ENCODE results near the gene UBE3C.
A peak's percentile ranks its signal among the peaks of the same experiment; 100 is the strongest.

Gene UBE3C

DNA sequence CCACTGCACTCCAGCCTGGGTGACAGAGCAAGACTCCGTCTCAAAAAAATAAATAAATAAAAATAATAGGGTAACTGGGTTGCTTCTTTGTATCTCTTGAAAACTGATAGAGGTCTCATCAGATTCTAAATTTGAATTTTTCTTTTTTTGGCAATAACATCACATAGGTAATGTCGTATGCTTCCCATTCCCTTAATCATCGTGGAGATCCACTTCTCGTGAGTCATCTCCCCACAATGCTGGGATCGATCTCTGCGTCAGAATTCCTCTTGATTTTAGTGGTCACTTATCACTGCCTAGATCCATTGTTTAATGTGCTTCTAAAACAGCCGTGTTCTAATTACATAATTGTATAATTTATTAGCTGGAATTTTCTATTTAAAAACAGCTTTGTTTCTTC is 127.5 kb downstream of the UBE3C start:
- peaks cover 1 to 14% (median 6%) of the 10 kb centered on the region in 10 experiments; a peak in 18 of 20 replicates for H3K4me1 ChIP-seq
- H4K20me1 ChIP-seq: peaks cover 0 to 10% (median 0%) of the 10 kb centered on the region in 11 experiments; a peak in 3 of 22 replicates
- no peaks in the 10 kb centered on the region for H3K27me3 ChIP-seq
- no peak overlapping the region for H3K4me3 ChIP-seq
- no peaks in the 10 kb centered on the region for H3K9me3 ChIP-seq (replicated peaks in 1 of 11)
- H3K4me2 ChIP-seq: no peak overlapping the region
- no peak for TF ChIP-seq Cebpa-rat (IDR thresholded peaks at IDR 0.05)
- H3K9ac ChIP-seq: no peak overlapping the region
- H3K27ac ChIP-seq: no peak overlapping the region
- peaks cover 77 to 100% (median 88%) of the 10 kb centered on the region in 11 experiments for H3K36me3 ChIP-seq

GRCh38 chr7:157267516-157267915 is 128.8 kb downstream of the UBE3C start:
- H4K20me1 ChIP-seq: peaks cover 0 to 12% (median 0%) of the 10 kb centered on the region in 11 experiments; a peak in 3 of 22 replicates
- TF ChIP-seq Cebpa-rat (IDR thresholded peaks at IDR 0.05): no peak
- H3K27me3 ChIP-seq: no peaks in the 10 kb centered on the region
- peaks cover 13 to 27% (median 19%) of the 10 kb centered on the region in 10 experiments for H3K4me1 ChIP-seq
- H3K9ac ChIP-seq: no peak overlapping the region
- no peak overlapping the region for H3K4me2 ChIP-seq
- no peaks in the 10 kb centered on the region for H3K9me3 ChIP-seq (replicated peaks in 1 of 11)
- no peak overlapping the region for H3K27ac ChIP-seq
- no peak overlapping the region for H3K4me3 ChIP-seq
- H3K36me3 ChIP-seq: peaks cover 74 to 88% (median 82%) of the 10 kb centered on the region in 11 experiments

DNA sequence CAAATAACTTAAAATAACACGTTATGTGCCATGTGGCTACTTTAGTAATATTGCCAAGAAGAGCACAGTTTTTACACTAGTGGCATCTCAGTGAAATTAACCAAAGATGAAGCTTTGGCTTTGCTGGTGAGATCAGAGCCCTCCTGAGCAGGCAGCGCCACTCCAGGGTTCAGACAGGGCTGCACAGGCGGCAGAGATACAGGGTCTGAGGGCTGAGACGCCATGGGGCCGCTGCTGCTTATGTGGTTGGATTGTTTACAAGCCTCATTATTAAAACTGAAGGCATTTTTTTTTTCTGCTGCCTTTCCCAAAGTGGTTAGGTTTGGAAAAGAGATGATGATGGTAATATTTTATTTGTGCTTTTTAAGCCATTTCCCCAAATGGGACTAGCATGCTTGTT is 129.2 kb downstream of the UBE3C start:
- H3K9ac ChIP-seq: no peak overlapping the region
- no peaks in the 10 kb centered on the region for H3K27me3 ChIP-seq
- peaks cover 13 to 31% (median 23%) of the 10 kb centered on the region in 10 experiments for H3K4me1 ChIP-seq
- no peak overlapping the region for H3K4me2 ChIP-seq
- no peaks in the 10 kb centered on the region for H3K9me3 ChIP-seq (replicated peaks in 1 of 11)
- H3K27ac ChIP-seq: no peak overlapping the region
- H4K20me1 ChIP-seq: peaks cover 0 to 12% (median 0%) of the 10 kb centered on the region in 11 experiments; a peak in 3 of 22 replicates
- peaks cover 69 to 84% (median 78%) of the 10 kb centered on the region in 11 experiments for H3K36me3 ChIP-seq
- no peak overlapping the region for H3K4me3 ChIP-seq
- no peak for TF ChIP-seq Cebpa-rat (IDR thresholded peaks at IDR 0.05)

- no peak overlapping the region for H3K27ac ChIP-seq
- no peaks in the 10 kb centered on the region for H3K9me3 ChIP-seq (replicated peaks in 1 of 11)
- H3K4me2 ChIP-seq: no peak overlapping the region
- H3K27me3 ChIP-seq: no peaks in the 10 kb centered on the region
- H3K36me3 ChIP-seq: peaks cover 63 to 78% (median 72%) of the 10 kb centered on the region in 11 experiments
- 0 out of 22 replicates have a peak overlapping the region, but pooled peaks of 1 of the 11 experiments have one; percentile 6 for H3K9ac ChIP-seq
- peaks cover 13 to 37% (median 29%) of the 10 kb centered on the region in 10 experiments for H3K4me1 ChIP-seq
- no peak for TF ChIP-seq Cebpa-rat (IDR thresholded peaks at IDR 0.05)
- no peak overlapping the region for H3K4me3 ChIP-seq
- peaks cover 0 to 13% (median 0%) of the 10 kb centered on the region in 11 experiments; a peak in 3 of 22 replicates for H4K20me1 ChIP-seq
Observed at GRCh38 chr7:157268540-157268939, 129.8 kb downstream of the UBE3C start.

DNA sequence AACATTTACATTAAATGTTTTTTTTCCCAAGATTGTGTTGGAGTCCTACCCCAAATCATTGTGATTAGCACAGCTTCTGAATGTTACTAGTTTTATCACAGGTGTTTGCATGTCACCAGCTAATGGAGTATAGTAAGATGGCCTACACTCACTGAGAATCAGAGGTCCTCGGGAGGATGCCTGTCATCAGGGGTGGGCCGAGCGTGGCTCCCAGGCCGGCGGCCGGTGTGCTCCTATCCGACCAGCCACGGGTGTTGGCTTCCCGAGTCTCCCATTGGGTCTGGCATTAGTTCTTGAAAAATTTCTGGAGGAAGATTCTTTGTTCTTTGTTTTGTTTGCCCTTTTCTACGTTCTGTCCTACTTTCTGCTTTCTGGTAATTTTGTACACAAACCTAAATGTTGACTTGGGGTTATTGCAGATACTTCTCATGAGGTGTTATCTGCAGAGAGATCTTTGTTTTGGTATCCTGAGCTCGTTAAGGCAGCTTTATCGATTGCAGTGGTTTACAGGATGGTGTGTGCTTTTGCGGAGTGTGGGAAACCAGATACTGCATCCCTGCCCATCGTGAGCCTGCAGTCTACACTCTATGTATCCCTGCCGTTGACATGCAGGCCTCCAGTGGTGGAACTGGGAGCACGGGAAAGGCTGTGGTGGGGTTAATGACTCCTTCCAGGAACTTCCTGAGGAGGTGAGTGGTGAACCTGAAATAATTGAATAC is 130.8 kb downstream of the UBE3C start:
- Histone ChIP-seq H3K4me2 (no peak overlapping the region), H3K4me3 (no peak overlapping the region), H3K27ac (no peak overlapping the region), H3K27me3 (no peaks in the 10 kb centered on the region), H4K20me1 (peaks cover 0 to 13% (median 0%) of the 10 kb centered on the region in 11 experiments; a peak in 2 of 22 replicates), H3K36me3 (peaks cover 54 to 68% (median 62%) of the 10 kb centered on the region in 11 experiments), H3K9me3 (replicated peaks in 1 of 11) (no peaks in the 10 kb centered on the region), H3K4me1 (peaks cover 16 to 46% (median 39%) of the 10 kb centered on the region in 10 experiments), H3K9ac (no peak overlapping the region)
- no peak for TF ChIP-seq Cebpa-rat (IDR thresholded peaks at IDR 0.05)

DNA sequence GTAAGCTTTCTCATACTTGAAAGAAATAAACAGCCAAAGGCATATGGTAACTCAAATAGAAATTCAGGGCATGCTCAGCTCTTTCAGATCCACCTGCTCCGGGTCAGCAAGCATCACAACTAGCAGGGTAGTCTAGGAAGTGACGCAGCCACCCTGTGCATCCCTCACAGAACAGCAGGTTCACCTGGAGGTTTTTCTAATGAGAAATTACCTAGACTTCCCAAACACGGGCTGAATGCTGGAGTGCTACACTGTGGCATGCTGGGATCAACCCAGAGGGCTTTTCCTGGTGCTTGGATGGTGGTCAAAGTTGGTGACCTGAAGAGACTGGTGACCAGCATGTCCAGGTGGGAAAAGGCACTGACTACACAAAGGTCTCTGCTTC is 131.3 kb downstream of the UBE3C start:
- peaks cover 48 to 63% (median 57%) of the 10 kb centered on the region in 11 experiments for H3K36me3 ChIP-seq
- TF ChIP-seq Cebpa-rat (IDR thresholded peaks at IDR 0.05): no peak
- no peaks in the 10 kb centered on the region for H3K27me3 ChIP-seq
- H3K4me1 ChIP-seq: peaks cover 16 to 52% (median 44%) of the 10 kb centered on the region in 10 experiments
- no peak overlapping the region for H3K4me3 ChIP-seq
- H4K20me1 ChIP-seq: peaks cover 0 to 13% (median 0%) of the 10 kb centered on the region in 11 experiments; a peak in 2 of 22 replicates
- H3K4me2 ChIP-seq: no peak overlapping the region
- no peak overlapping the region for H3K27ac ChIP-seq
- no peak overlapping the region for H3K9ac ChIP-seq
- H3K9me3 ChIP-seq (replicated peaks in 1 of 11): no peaks in the 10 kb centered on the region

DNA sequence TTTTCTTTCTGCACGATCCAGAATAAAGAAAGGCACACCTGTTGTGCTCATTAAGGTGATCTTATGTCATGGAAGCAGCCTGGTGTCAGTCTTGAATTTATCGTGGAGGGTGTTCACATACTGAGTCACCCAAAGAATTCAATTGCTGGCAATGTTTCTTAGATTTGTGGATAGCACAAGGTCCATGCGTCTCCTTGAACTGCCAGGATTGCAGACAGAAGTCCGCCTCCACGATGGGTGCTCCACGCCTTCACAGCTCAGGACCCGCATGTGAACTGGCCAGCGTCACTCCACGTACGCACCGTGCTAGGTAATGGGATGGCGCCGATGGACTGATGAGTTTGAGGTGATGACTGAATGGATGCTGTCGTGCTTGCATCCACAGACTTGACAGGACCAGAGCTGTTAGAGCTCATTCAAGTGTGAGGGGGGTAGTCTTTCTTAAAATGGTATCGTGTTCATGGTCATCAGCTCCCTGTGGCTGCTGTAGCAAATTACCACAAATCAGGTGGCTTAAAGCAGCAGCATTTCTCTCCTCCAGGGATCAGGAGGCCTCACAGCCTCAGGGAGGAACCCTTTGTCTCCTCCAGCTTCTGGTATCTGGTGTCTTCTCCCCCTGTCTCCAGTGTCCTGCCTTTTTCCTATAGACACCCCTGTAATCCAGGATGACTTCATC is 132.7 kb downstream of the UBE3C start:
- Histone ChIP-seq H3K4me1 (peaks cover 25 to 66% (median 58%) of the 10 kb centered on the region in 10 experiments), H4K20me1 (peaks cover 0 to 13% (median 0%) of the 10 kb centered on the region in 11 experiments; a peak in 1 of 22 replicates), H3K9me3 (replicated peaks in 1 of 11) (no peaks in the 10 kb centered on the region), H3K36me3 (peaks cover 37 to 49% (median 46%) of the 10 kb centered on the region in 11 experiments), H3K9ac (peak overlapping the region; percentile 6 to 56 (median 43); a peak in 16 of 22 replicates), H3K4me3 (no peak overlapping the region), H3K4me2 (peak overlapping the region; percentile 40 to 98 (median 90); a peak in 21 of 22 replicates), H3K27ac (peak overlapping the region in 9 of 11 experiments; percentile 18 to 93 (median 60); a peak in 18 of 22 replicates), H3K27me3 (no peaks in the 10 kb centered on the region)
- TF ChIP-seq Cebpa-rat (IDR thresholded peaks at IDR 0.05): no peak; a peak in 1 of 22 replicates

- Histone ChIP-seq H3K27me3 (no peaks in the 10 kb centered on the region), H3K9me3 (replicated peaks in 1 of 11) (no peaks in the 10 kb centered on the region), H3K36me3 (peaks cover 32 to 44% (median 41%) of the 10 kb centered on the region in 11 experiments), H4K20me1 (peaks cover 0 to 13% (median 0%) of the 10 kb centered on the region in 11 experiments; a peak in 1 of 22 replicates), H3K4me2 (peak overlapping the region; percentile 40 to 98 (median 90)), H3K4me1 (peaks cover 30 to 71% (median 63%) of the 10 kb centered on the region in 10 experiments), H3K27ac (peak overlapping the region in 9 of 11 experiments; percentile 18 to 93 (median 60); a peak in 18 of 22 replicates), H3K4me3 (no peak overlapping the region), H3K9ac (peak overlapping the region; percentile 6 to 56 (median 43); a peak in 17 of 22 replicates)
- peak in 1 of 11 experiments; percentile 32; a peak in 1 of 22 replicates for TF ChIP-seq Cebpa-rat (IDR thresholded peaks at IDR 0.05)
Observed at GRCh38 chr7:157271991-157272324, 133.2 kb downstream of the UBE3C start.

All from BLaER1 treated with 17β-estradiol and CSF1 and Interleukin-3, amounts not matched to agents 10 nM and 100 nM (cell line).